Esophagus muscularis mucosa (tissue), 4 donors: ENCODE data around the gene LCN6.

Source experiments
- CTCF ChIP-seq, 3 experiments: fragments of 200-600 bp in 2 of 3; fragments of 450-650 bp in 1 of 3; sonication (generic) in 2 of 3; IDR thresholded peaks; one replicate each; pipeline ENCODE4 v1.5.1; 2017 to 2019; ENCODE audit warnings: antibody characterized with exemption in 3 of 3, mild to moderate bottlenecking in 2 of 3, moderate library complexity in 1 of 3
- EP300 ChIP-seq: sonication (generic); formaldehyde crosslinking; IDR thresholded peaks from one replicate; pipeline ENCODE4 v1.6.1; 2017; ENCODE audit warnings: antibody characterized with exemption
- POLR2AphosphoS5 ChIP-seq, 2 donors: sonication (generic); formaldehyde crosslinking; IDR thresholded peaks; one replicate each; pipeline ENCODE4 v1.6.1; 2017; ENCODE audit warnings: antibody characterized with exemption in 2 of 2

GRCh38 chr9:136703276-136703860 lies 45.0 kb downstream of the LCN6 start:
- no peak for TF ChIP-seq CTCF (IDR thresholded peaks at IDR 0.05)
- TF ChIP-seq EP300: no peak
- TF ChIP-seq POLR2AphosphoS5 (IDR thresholded peaks at IDR 0.05): no peak
